Measurements from ENCODE around the gene CTPS1.
A peak's percentile ranks its signal among the peaks of the same experiment; 100 is the strongest.

Gene CTPS1, protein sequence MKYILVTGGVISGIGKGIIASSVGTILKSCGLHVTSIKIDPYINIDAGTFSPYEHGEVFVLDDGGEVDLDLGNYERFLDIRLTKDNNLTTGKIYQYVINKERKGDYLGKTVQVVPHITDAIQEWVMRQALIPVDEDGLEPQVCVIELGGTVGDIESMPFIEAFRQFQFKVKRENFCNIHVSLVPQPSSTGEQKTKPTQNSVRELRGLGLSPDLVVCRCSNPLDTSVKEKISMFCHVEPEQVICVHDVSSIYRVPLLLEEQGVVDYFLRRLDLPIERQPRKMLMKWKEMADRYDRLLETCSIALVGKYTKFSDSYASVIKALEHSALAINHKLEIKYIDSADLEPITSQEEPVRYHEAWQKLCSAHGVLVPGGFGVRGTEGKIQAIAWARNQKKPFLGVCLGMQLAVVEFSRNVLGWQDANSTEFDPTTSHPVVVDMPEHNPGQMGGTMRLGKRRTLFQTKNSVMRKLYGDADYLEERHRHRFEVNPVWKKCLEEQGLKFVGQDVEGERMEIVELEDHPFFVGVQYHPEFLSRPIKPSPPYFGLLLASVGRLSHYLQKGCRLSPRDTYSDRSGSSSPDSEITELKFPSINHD

GRCh38 chr1:40979241-40980067 lies at the start of gene CTPS1:
Gene CTPS1, plus strand, starts transcription at chr1:40979696. Its CDS starts 3,595 bp downstream, at chr1:40983291.
- DNase-seq: peak; percentile 95

DNA sequence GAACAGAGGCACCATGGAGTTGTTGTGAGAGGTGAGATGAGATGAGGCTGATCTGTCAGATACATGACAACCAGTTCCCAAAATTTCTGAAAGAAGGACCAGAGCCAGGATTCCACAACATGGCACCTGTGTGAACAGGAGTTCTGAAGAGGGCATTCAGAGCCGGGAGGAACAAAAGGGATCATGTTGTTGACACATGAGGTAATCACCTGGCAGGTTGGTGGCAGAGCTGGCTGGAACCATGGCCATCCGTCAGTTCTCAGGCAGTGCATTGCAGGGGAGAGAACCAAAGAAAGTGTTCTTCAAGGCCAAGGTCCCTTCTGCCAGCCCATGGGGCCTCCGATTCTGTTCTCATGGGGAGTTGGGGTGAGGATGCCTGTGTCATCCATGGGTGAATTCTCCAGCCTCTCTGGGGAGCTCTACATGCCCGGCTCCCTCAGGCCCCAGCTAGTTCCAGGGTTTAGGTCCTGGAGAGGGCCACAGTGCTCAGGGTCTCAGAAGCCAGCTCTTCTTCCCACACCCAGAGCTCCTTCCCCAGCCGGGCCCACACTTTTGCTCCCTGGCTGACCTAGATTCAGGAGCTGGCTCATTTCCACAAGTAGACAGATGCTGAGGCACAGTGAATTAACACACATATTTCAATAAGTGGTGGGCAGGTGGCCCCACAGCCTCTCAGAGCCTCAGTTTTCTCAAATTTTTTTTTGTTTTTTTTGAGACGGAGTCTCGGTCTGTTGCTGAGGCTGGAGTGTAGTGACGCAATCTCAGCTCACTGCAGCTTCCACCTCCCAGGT lies 49.1 kb upstream of the CTPS1 start:
- no peak for DNase-seq

GRCh38 chr1:40931601-40932000 lies 47.9 kb upstream of the CTPS1 start:
- DNase-seq: no peak

- no peak for DNase-seq
These were observed 47.5 kb upstream of the CTPS1 start for GRCh38 chr1:40932006-40932405.

- no peak for DNase-seq
These were observed 42.6 kb upstream of the CTPS1 start for GRCh38 chr1:40936931-40937339.

- no peak for DNase-seq
These were observed 41.1 kb upstream of the CTPS1 start for GRCh38 chr1:40938393-40938792.

DNA sequence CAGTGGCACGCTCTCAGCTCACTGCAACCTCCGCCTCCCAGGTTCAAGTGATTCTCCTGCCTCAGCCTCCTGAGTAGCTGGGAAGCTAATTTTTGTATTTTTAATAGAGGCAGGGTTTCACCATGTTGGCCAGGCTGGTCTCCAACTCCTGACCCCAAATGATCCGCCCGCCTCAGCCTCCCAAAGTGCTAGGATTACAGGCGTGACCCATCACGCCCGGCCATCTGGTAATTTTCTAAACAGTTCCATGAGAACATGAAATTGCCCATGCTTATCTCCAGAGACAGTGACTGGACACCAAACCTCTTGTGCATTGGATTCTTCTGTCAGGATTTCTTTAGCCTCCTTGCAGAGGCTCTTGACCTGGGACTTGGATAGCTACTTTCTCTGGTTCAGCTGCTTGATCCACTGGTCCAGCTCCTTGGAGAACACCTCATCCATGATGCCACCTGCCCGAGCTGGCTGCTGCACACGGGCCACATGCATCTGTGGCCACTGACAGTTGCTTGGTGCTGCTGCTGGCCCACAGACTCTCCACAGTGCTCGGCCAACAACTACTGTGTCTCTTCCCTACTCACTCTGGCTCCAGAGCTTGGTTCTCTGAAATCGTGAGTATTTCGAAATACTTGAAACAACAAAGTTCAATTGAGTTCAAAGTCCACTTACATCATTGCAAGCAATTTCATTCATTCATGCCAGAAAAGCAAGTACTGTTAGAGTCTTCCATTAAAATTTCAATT lies 40.0 kb upstream of the CTPS1 start:
- DNase-seq: no peak

- DNase-seq: no peak
These were observed 35.2 kb upstream of the CTPS1 start for GRCh38 chr1:40944326-40944725.

DNA sequence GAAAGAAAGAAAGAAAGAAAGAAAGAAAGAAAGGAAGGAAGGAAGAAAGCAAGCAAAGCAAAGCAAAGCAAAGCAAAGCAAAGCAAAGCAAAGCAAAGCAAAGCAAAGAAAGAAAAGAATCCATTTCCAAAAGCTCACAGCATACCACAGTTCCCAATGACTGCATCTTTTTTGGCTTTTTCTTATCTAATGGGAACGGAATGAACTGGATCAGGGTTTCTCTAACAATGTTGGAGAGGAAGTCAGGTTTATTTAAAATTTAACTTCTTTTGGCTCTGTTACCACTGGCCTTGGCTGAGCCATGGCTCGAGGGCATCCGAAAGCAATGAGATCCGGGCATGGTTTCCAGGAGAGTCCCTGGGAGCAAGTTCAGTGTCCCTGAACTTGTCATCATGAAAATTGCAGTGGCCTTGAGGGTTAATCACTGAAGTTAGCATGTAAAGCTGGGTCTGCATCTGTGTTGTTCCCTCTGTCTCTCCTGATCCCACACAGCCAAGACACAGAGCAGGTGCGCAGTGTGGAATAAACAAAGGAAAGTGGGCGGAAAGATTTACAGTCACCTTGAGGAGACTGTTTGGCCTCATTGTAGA lies 34.6 kb upstream of the CTPS1 start:
- no peak for DNase-seq

DNA sequence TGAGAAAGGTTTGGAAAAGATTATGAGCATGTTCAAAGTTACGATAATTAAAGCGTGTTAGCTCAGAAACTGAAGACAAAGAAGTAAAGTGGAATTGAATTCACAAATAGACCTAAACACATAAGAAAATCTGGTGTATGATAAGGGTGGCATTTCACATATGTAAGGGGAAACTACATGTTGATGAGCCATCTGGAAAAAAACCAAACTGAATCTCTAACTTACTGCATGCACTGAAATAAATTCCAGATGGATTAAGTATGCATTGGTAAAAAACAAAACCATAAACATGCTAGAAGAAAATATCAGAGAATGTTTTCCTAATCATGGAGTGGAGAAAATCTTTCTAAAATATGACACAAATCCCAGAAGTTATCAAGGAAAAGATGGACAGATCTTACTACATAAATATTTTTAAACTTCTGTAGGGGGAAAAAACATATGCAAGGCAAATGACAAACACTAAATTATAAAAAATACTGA lies 34.0 kb upstream of the CTPS1 start:
- no peak for DNase-seq

DNA sequence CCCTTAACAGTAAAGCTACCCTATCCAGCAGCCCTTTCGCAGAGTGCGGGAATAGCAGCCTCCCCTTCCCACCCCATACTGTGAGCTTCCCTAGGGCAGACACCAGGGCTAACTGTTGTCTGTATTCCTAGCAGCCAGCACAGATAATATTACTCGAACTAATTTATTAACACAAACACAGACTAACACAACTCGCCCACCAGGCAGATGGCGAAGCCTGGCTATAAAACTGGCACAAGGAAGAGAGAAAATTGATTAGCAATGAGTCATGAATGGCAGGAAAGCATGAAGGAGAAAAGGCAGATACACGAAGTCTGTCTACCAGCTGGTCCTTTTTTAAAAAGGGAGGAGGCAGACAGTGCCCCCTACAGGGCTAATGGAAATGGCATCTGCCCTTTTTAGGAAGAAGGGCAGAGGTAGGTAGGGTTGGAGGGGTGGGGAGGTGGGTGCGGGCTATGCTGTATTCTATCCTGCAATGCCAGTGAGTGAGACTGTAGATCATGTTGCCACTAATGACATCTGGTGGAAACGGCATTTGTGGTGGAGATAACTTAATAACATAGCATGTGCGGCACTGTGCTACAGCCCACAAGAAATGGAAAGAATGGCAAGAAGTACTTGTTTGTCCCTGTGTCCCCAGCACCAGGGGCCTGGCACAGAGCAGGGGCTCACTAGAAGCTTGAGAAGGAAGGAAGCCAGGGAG lies 30.6 kb upstream of the CTPS1 start:
- DNase-seq: peak; percentile 23

DNA sequence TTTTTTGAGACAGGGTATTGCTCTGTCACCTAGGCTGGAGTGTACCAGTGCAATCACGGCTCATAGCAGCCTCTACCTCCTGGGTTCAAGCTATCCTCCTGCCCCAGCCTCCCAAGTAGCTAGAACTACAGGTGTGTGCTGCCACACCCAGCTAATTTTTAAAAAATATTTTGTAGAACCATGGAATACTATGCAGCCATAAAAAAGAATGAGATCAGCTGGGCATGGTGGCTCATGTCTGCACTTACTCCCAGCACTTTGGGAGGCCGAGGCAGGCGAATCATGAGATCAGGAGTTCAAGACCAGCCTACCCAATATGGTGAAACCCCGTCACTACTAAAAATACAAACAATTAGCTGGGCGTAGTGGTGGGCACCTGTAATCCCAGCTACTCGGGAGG lies 29.9 kb upstream of the CTPS1 start:
- DNase-seq: no peak

DNA sequence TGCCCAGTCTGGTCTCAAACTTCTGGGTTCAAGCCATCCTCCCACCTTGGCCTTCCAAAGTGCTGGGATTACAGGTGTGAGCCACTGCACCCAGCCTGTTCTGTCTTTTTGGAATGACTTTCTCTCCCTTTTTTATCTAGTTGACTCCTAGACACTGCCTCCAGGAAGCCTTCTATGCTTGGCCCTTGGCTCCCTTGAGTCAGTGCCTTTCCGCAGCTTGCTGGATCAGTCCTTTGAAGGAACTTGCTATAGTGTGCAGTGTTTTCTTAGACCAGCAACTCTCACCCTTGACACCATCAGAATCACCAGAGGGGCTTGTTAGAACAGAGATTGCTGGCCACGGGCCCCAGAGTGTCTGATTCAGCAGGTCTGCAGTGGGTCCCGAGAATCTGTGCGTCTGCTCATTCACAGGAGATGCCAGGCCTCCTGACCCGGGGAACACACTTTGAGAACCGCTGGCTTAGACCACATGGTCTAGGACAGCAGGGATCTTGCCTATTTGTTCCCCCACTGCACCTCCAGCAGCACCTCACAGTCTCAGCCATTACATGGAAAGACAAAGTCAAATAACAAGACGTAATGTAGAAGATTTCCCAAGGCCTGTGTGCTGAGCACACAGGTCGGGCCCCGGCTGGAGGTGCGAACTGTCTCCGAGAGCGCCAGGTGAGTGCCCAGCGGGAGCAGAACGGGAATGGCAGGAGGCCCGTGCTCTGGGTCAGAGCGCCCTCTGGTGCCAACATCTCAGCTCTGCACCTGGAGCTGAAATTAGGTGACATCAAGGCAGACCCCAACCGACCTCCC lies 27.4 kb upstream of the CTPS1 start:
- DNase-seq: peak; percentile 39

GRCh38 chr1:40952744-40953315 lies 26.7 kb upstream of the CTPS1 start:
- no peak for DNase-seq

DNA sequence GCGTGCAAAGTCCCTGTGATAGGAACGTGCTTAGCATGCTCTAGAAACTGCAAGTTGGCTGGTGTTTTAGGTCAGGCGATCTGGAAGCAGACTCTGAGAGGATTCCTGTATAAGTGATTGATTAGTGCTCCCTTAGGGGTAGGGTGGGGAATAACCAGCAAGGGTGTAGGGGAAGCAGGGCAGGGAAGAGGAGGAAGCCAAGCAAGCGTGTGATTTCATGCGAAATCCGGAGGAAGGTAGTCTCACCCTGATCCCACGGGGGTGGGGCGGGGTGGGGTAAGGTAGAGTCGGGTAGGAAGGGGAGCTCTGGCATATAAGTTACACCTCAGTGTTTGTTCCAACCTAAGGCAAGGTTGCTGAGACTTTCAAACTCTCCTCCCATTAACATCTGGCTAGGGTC lies 24.9 kb upstream of the CTPS1 start:
- DNase-seq: no peak

DNA sequence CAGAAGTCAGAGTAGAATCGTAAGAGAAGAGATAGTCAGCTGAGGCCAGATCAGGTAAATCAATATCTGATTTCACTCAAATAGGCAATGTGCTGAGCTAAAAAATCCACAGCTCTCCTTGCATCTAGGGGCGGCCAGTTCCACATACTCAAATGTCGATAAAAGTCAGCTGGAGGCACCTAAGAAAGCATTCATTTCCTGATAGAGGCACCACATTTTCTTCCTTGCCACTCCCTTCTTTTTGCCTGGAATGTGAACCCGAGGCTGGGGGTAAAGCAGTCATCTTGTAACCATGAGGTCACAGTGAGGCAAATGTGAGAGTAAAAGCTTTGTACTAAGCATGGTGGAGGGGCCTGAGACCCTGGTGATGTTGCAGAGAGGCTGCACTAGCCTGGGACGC lies 24.2 kb upstream of the CTPS1 start:
- DNase-seq: no peak

- no peak for DNase-seq
These were observed 23.1 kb upstream of the CTPS1 start for GRCh38 chr1:40956407-40956806.

GRCh38 chr1:40958210-40958609 lies 21.3 kb upstream of the CTPS1 start:
- no peak for DNase-seq

DNA sequence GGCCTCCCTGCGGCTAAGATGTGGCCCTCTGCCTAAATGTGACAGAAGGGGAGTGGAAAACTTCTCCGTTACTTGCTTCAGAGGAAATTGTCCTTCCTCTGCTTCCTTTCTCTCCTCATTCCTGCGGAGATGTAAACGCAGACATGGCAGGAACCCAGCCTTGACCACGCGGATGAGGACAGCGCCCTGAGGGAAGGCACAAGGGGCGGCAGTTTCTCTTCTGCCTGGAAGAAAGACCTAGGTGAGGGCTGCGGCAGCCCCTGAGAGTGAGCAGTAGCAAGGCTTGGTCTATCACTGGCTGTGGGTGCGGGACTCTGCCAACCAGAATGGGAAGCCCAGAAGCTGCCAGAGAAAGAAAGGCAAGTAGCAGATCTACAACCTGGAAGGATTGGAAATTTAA lies 14.0 kb upstream of the CTPS1 start:
- no peak for DNase-seq

DNA sequence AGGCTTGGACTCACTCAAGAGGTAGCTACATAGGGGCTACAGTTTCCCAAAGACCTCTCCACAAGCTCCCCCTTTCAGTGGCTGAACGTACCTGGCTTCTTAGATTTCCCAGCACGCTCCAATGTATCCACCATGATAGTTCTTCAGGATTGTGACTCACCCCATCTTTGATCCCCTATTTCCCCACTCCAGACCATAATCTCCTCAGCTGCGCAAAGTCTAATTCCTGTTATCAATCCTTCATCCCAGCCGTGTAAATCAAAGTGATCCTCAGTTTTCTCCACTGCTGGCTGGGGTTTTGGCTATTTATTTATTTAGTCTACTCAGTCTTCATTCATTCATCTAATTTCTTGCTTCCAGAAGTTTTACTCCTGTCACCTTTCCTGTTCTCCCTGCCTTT lies 13.1 kb upstream of the CTPS1 start:
- no peak for DNase-seq
